Activated CD4-positive, alpha-beta T cell treated with anti-CD3 and anti-CD28 coated beads, Interleukin-2, amount 50 U/mL, for 24 hours (primary cell): Measurements from ENCODE around the gene RHBDF2.

Experiments used
- DNase-seq, 2 donors: peaks; one replicate each; pipeline ENCODE4 v3.0.0-alpha.2; 2020; ENCODE audit warnings: low read depth in 1 of 2, low spot score in 1 of 2

The RHBDF2 gene

GRCh38 chr17:76484228-76484725, 16.9 kb downstream of the RHBDF2 start:
- no peak for DNase-seq

DNA sequence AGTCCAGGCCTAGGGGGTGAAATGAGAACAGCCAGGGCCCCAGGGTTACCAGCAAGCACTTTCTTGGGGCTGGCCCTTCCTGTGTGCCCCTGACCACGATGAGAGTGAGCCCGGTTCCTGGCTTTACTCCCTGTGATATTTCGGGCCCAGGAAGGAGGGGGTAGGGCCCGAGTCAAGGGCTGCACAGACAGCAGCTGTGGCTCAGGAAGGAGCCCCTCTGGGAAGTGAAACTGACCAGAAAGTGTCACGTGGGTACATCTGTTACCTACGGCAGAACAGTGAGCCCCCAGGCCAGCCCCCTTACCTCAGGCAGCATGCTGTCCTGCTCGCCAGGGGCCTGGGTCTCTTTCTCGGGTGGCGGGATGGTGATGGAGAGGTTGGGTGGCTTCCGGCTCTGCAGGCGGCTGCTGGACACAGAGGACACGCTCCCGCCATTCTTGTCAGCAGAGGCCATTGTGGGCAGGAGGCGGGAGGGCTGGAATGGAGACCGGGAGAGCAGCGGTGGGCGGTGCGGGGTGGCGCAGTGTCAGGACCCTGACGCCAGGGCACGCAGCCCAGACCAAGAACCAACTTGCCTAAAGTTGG, 20.1 kb downstream of the RHBDF2 start:
- no peak for DNase-seq

DNA sequence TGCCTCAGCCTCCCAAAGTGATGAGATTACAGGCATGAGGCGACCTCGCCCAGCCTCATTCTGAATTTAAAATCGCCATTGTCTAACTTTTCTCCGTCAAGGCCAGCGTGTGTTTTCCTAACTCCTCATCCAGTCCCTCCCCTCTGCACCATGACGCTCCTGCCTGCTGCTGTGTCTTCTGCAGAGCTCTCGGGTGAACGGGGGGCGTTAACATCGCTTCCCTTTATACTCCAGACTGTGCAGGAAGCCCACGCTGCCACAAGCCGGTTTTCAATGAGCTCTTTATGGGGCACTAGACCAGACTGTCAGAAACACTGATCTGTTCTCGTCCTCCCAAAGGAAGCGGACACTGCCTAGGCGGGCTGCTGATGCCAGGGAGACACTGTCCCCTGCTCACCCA, 20.6 kb downstream of the RHBDF2 start:
- DNase-seq: no peak

GRCh38 chr17:76479515-76480060, 21.6 kb downstream of the RHBDF2 start:
- no peak for DNase-seq

- DNase-seq: no peak
Observed at GRCh38 chr17:76478730-76479514, 22.3 kb downstream of the RHBDF2 start.

- no peak for DNase-seq
Observed at GRCh38 chr17:76478097-76478496, 23.1 kb downstream of the RHBDF2 start.

DNA sequence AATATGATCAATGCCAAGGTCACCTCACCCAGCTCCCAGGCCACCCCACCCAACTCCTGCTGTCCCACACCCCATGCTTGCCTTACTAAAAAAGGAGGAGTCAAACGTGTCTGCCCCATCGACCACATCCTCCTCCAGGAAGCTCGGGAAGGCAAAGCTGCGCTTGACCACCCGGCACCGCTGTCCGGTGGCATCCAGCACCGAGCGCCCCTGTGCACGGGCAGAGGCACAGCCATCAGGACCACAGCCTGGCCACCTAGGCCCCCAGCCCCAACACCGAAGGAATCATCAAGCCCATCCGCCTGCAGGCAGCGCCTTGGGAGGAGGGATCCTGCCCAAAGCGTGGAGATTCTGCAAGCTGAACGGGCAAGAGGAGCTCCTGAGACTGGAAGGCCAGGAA, 23.6 kb downstream of the RHBDF2 start:
- no peak for DNase-seq

DNA sequence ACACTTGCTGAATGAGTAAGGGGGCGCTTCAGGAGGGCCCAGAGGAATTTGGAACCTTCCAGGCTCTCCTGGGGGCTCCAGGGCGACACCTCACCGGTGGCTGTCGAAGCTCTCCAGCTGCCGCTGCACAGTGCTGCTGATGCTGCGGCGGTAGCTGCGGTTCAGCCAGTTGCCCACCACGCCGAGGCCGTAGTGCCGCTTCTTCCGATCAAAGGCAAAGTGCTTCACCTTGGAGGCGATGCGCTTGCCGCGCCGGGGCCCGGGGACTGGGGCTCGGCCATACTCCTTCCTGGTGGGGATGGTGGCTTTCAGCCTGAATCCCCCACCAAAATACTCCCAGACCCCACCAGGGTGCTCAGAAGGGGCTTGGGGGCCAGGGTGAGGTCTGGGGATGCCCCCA, 24.5 kb downstream of the RHBDF2 start:
- no peak for DNase-seq

GRCh38 chr17:76475302-76475701, 25.9 kb downstream of the RHBDF2 start:
- DNase-seq: no peak

DNA sequence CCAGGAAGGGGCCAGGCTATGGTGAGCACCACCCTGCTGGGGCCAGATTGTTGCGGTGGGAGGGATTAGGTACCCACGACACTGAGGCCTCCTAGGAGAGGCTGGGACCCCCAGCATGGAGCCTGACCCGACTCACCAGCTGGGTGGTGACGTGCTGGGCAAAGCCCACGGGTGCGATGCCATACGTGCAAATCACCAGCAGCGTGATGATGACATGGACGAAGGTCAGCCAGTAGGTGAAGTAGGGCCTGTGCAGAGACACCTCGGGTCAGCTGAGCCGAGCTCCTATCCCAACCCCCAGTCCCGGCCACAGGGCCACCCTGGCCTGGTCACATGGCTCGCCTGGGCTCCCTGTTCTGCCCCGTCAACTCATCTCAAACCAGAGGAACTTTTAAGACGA, 26.3 kb downstream of the RHBDF2 start:
- DNase-seq: no peak

DNA sequence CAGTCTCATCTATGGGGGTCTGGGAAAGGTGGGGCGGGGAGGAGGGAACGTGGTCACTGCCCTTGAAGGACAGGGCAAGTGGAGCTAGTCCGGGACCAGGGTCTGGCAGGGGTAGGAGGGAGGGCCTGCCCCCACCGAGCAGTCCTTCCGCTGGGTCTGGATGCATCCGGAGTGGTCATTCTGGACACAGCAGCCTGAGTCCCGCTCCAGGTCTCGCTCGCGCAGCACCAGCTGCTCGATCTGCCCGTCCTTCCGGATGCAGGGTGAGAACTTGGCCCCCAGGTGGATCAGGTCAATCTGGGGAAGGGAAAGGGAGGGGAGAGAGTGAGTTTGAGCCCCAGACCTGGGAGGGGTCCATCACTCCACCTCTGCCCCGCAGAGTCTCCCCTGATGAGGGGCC, 27.0 kb downstream of the RHBDF2 start:
- no peak for DNase-seq

GRCh38 chr17:76473541-76473985, 27.7 kb downstream of the RHBDF2 start:
- no peak for DNase-seq

DNA sequence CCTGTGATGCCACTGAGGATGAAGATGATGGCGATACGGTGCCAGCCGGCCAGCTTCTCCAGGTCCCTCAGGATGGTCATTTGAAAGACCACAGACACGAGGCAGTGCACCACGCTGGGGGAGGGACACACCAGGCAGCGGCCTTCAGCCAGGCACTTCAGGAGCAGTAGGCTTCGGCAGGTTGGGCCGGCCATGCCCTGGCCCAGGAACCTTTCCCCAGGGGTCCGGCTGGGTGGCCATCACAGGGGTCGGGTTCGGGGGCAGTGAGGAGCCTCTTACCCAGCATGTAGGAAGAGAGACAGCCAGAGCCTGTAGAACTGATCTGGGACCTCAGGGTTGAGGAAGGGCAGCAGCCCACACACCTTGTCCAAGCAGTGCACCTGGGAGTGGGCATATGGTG, 28.5 kb downstream of the RHBDF2 start:
- no peak for DNase-seq

DNA sequence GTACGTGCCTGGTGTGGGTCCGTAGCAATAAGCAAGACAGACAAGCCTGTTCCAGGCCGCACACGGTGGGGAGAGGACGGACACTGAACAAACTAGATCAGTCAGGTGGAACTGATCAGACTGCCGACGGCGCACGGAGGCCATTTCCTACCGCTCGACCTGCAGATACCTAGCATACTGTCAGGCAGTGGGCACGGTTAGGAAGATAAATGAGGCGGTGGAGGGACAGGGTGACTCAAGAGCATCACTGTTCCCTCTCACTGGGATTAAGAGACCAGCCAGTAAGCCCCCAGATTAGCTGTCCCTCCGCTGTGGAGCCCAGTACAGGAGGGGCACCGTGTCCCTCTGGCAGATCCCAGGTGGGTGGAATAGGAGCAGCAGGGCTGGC, 29.0 kb downstream of the RHBDF2 start:
- DNase-seq: no peak

- no peak for DNase-seq
Observed at GRCh38 chr17:76471498-76472257, 29.5 kb downstream of the RHBDF2 start.

GRCh38 chr17:76469991-76470739, 31.1 kb downstream of the RHBDF2 start:
- DNase-seq: no peak

- DNase-seq: no peak
Observed at GRCh38 chr17:76469076-76469990, 31.9 kb downstream of the RHBDF2 start.

- no peak for DNase-seq
Observed at GRCh38 chr17:76468634-76469010, 32.6 kb downstream of the RHBDF2 start.

DNA sequence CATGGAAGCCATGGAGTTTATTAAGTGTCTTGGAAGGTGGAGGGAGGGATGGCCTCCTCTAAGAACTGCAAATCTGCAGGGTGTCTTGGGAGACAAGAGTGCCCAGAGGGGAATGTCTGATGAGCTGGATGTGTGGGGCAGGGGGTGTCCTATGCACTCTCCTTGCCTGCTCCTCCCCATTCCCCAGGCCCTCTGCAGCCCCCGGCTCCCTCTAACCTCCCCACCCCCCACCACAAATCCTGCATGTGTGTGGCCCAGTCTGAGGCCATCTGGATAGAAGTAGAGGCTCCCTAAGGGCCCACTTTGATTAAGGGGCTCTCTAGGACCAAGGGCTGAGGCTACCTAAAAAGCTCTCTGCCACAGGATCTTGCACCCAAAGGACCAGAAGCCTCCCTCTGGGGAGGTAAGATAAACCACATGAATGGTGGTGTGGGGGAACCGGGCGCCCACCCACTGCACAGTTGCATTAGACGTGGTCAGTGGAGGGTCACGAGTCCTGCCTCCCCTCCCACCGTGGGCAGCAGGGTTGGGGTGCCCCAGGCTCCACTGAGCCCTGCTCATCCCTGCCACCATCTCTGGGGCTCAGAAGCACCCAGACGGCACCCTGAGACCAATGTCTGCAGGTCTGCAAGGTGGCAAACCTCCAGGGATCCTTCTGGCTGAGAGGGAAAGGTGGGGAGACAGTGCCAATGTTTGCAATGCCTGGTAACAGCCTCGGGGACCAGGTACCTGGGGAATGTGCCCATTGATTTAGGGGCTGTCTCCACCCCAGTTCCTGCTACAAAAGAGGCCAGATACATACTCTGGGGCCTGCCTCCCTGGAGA, 33.2 kb downstream of the RHBDF2 start:
- no peak for DNase-seq
